ENCODE measurements around the gene ACAT2. TPM values are rescaled to one million over a fixed set of nuclear protein-coding genes. Genes with fewer than 3 reads are reported as not detected.
"Not testable (repeated sequence)": the region's sequence is repeated elsewhere in the genome, so short reads cannot be mapped to it uniquely, and the experiment has no call there.

ACAT2 gene
- total RNA-seq, result 100 to 1,000 TPM in 1 of 2 donors, 10 to 100 TPM in 1; 59.8 to 126 TPM

- no peak for TF ChIP-seq CTCF (IDR thresholded peaks at IDR 0.05)
- Histone ChIP-seq H3K27me3 (no peaks in the 10 kb centered on the region), H3K4me1 (peaks cover 3% of the 10 kb centered on the region), H3K9me3 (no peaks in the 10 kb centered on the region), H3K4me3 (peak within 1 kb of the TSS; percentile 89), H3K9ac (ENCODE audit: low read depth in 2 of 2, low read length in 2 of 2) (peak within 1 kb of the TSS; percentile 89 to 99), H3K36me3 (no peaks in the 10 kb centered on the region), H3K27ac (peak within 1 kb of the TSS; percentile 100)
- intact Hi-C loops (cut with DNase I), result no loop called here
- peak; percentile 97 for DNase-seq
Observed at GRCh38 chr6:159761873-159762680, at the start of gene ACAT2. ACAT2 (plus strand) TSS chr6:159762045; CDS start chr6:159762088, 43 bp downstream.

GRCh38 chr6:159712389-159712788 is 49.5 kb upstream of the ACAT2 start:
- DNase-seq; H3K36me3 ChIP-seq; H3K27me3 ChIP-seq; H3K9me3 ChIP-seq; H3K27ac ChIP-seq; H3K9ac ChIP-seq (ENCODE audit: low read depth in 2 of 2, low read length in 2 of 2); intact Hi-C loops (cut with DNase I); H3K4me1 ChIP-seq; H3K4me3 ChIP-seq: not testable (repeated sequence)

- no peaks in the 10 kb centered on the region for H3K27me3 ChIP-seq
- H3K27ac ChIP-seq, result no peak overlapping the region
- no peaks in the 10 kb centered on the region for H3K9me3 ChIP-seq
- peak overlapping the region in 1 of 2 donors; percentile 32 for H3K9ac ChIP-seq (ENCODE audit: low read depth in 2 of 2, low read length in 2 of 2)
- no peak for TF ChIP-seq CTCF (IDR thresholded peaks at IDR 0.05)
- no peaks in the 10 kb centered on the region for H3K36me3 ChIP-seq
- intact Hi-C loops (cut with DNase I), result no loop called here
- no peaks in the 10 kb centered on the region for H3K4me1 ChIP-seq
- no peak for DNase-seq
- no peak overlapping the region for H3K4me3 ChIP-seq
Observed at GRCh38 chr6:159713984-159714383, 47.9 kb upstream of the ACAT2 start.

- Histone ChIP-seq H3K9me3 (no peaks in the 10 kb centered on the region), H3K27me3 (no peaks in the 10 kb centered on the region), H3K4me3 (no peak overlapping the region), H3K4me1 (no peaks in the 10 kb centered on the region), H3K27ac (no peak overlapping the region), H3K36me3 (no peaks in the 10 kb centered on the region), H3K9ac (ENCODE audit: low read depth in 2 of 2, low read length in 2 of 2) (peak overlapping the region in 1 of 2 donors; percentile 32)
- intact Hi-C loops (cut with DNase I), result no loop called here
- DNase-seq, result no peak
- no peak for TF ChIP-seq CTCF (IDR thresholded peaks at IDR 0.05)
Observed at GRCh38 chr6:159714404-159714803, 47.4 kb upstream of the ACAT2 start.

GRCh38 chr6:159715166-159715565 is 46.7 kb upstream of the ACAT2 start:
- H3K27me3 ChIP-seq, result no peaks in the 10 kb centered on the region

More at GRCh38 chr6:159715166-159715565, 46.7 kb upstream of the ACAT2 start:
- DNase-seq, result no peak
- Histone ChIP-seq H3K9ac (ENCODE audit: low read depth in 2 of 2, low read length in 2 of 2) (no peak overlapping the region), H3K4me3 (no peak overlapping the region), H3K9me3 (no peaks in the 10 kb centered on the region), H3K4me1 (no peaks in the 10 kb centered on the region), H3K36me3 (no peaks in the 10 kb centered on the region), H3K27ac (peak overlapping the region; percentile 62)
- no peak for TF ChIP-seq CTCF (IDR thresholded peaks at IDR 0.05)
- intact Hi-C loops (cut with DNase I), result no loop called here

Data from colonic mucosa (tissue), 4 donors.